Natural killer cell treated with Interleukin-12 subunit alpha and Interleukin-12 subunit beta and Interleukin-15 and Interleukin-18, amount 100 ng/mL, for 72 hours (primary cell): Measurements from ENCODE around the gene FAM229A. TPM values are rescaled to one million over a fixed set of nuclear protein-coding genes. Genes with fewer than 3 reads are reported as not detected.
"Not testable (repeated sequence)": the region's sequence is repeated elsewhere in the genome, so short reads cannot be mapped to it uniquely, and the experiment has no call there.

Experiments used
- ATAC-seq, 2 donors: fragments of 150-1000 bp; cut with Tn5 transposase in 1 of 2; sonication (Bioruptor Pico), chemical (Tn5 transposase) in 1 of 2; 2 replicates each; pipeline ENCODE4 v1.10.0; 2021
- DNase-seq: peaks from one replicate; pipeline ENCODE4 v3.0.0; 2022; ENCODE audit warnings: low spot score
- H3K27ac Mint-ChIP-seq, 2 donors: 1 replicate in 1 of 2; 2 replicates in 1 of 2; pipeline ENCODE4 v1.8.0; 2022; ENCODE audit warnings: mixed read lengths in 2 of 2, mild to moderate bottlenecking in 1 of 2, moderate library complexity in 1 of 2
- H3K27me3 Mint-ChIP-seq, 2 donors: 1 replicate in 1 of 2; 2 replicates in 1 of 2; pipeline ENCODE4 v1.8.0; 2022; ENCODE audit warnings: mixed read lengths in 2 of 2
- H3K36me3 Mint-ChIP-seq: one replicate; pipeline ENCODE4 v1.8.0; 2022; ENCODE audit warnings: mixed read lengths
- H3K4me1 Mint-ChIP-seq, 2 donors: 1 replicate in 1 of 2; 2 replicates in 1 of 2; pipeline ENCODE4 v1.8.0; 2022; ENCODE audit warnings: low read depth in 2 of 2, mixed read lengths in 2 of 2, mild to moderate bottlenecking in 1 of 2
- H3K4me3 Mint-ChIP-seq: one replicate; pipeline ENCODE4 v1.8.0; 2022; ENCODE audit warnings: mixed read lengths
- H3K9me3 Mint-ChIP-seq: 2 replicates; pipeline ENCODE4 v1.8.0; 2022; ENCODE audit warnings: mixed read lengths
- total RNA-seq, 2 donors: library from RNA; stranded (reverse); gene quantifications; one replicate each; pipeline ENCODE4 v1.2.3, GENCODE V29; 2022

The FAM229A gene
- total RNA-seq, 2 donors from 2014 or later = 6.2 to 13.4 TPM

- ATAC-seq (no peak), DNase-seq (no peak)
- H3K4me1 Mint-ChIP-seq = peaks cover 8 to 14% of the 10 kb centered on the region in 2 donors
- H3K4me3 Mint-ChIP-seq = no peak overlapping the region
- H3K9me3 Mint-ChIP-seq = no peaks in the 10 kb centered on the region
- H3K27me3 Mint-ChIP-seq = peaks cover 0 to 4% of the 10 kb centered on the region in 2 donors
- H3K27ac Mint-ChIP-seq = no peak overlapping the region
- peaks cover 9% of the 10 kb centered on the region for H3K36me3 Mint-ChIP-seq
Observed at GRCh38 chr1:32364836-32365235, 2.6 kb upstream of the FAM229A start.

GRCh38 chr1:32363713-32364112 lies 1.4 kb upstream of the FAM229A start:
- peaks cover 0 to 4% of the 10 kb centered on the region in 2 donors for H3K27me3 Mint-ChIP-seq
- peaks cover 4% of the 10 kb centered on the region for H3K36me3 Mint-ChIP-seq
- peaks cover 15 to 20% of the 10 kb centered on the region in 2 donors for H3K4me1 Mint-ChIP-seq
- H3K4me3 Mint-ChIP-seq = no peak overlapping the region
- H3K27ac Mint-ChIP-seq = no peak overlapping the region
- H3K9me3 Mint-ChIP-seq = no peaks in the 10 kb centered on the region
- ATAC-seq (no peak), DNase-seq (no peak)

- Mint-ChIP-seq H3K4me3 (no peak overlapping the region), H3K36me3 (no peaks in the 10 kb centered on the region), H3K9me3 (no peaks in the 10 kb centered on the region), H3K27ac (no peak overlapping the region), H3K4me1 (peaks cover 15 to 20% of the 10 kb centered on the region in 2 donors), H3K27me3 (peaks cover 0 to 4% of the 10 kb centered on the region in 2 donors)
- ATAC-seq = peak; percentile 49 to 69
- DNase-seq = no peak
Observed at GRCh38 chr1:32361674-32362473, 411 bp downstream of the FAM229A start.

GRCh38 chr1:32361308-32361673 lies 994 bp downstream of the FAM229A start:
- Mint-ChIP-seq H3K4me1 (peaks cover 15 to 20% of the 10 kb centered on the region in 2 donors), H3K9me3 (no peaks in the 10 kb centered on the region), H3K27ac (no peak overlapping the region), H3K36me3 (no peaks in the 10 kb centered on the region), H3K27me3 (peaks cover 0 to 4% of the 10 kb centered on the region in 2 donors), H3K4me3 (no peak overlapping the region)
- DNase-seq (no peak), ATAC-seq (peak in 1 of 2 donors; percentile 8)

GRCh38 chr1:32358435-32358834 lies 3.9 kb downstream of the FAM229A start:
- DNase-seq (no peak), ATAC-seq (no peak)
- Mint-ChIP-seq H3K4me1 (peaks cover 15 to 20% of the 10 kb centered on the region in 2 donors), H3K4me3 (no peak overlapping the region), H3K27me3 (peaks cover 0 to 4% of the 10 kb centered on the region in 2 donors), H3K9me3 (no peaks in the 10 kb centered on the region), H3K27ac (no peak overlapping the region), H3K36me3 (no peaks in the 10 kb centered on the region)

- Mint-ChIP-seq H3K27me3 (peaks cover 0 to 4% of the 10 kb centered on the region in 2 donors), H3K9me3 (no peaks in the 10 kb centered on the region), H3K36me3 (no peaks in the 10 kb centered on the region), H3K27ac (no peak overlapping the region), H3K4me3 (no peak overlapping the region), H3K4me1 (peaks cover 15 to 22% of the 10 kb centered on the region in 2 donors)
- DNase-seq = no peak
- ATAC-seq = no peak
Observed at GRCh38 chr1:32357614-32358013, 4.7 kb downstream of the FAM229A start.

- Mint-ChIP-seq H3K36me3 (no peaks in the 10 kb centered on the region), H3K9me3 (no peaks in the 10 kb centered on the region), H3K4me3 (no peak overlapping the region), H3K4me1 (peaks cover 15 to 18% of the 10 kb centered on the region in 2 donors), H3K27ac (no peak overlapping the region), H3K27me3 (peaks cover 0 to 4% of the 10 kb centered on the region in 2 donors)
- no peak for ATAC-seq
- DNase-seq = no peak
Observed at GRCh38 chr1:32356478-32356877, 5.8 kb downstream of the FAM229A start.

- H3K36me3 Mint-ChIP-seq, H3K27ac Mint-ChIP-seq, H3K27me3 Mint-ChIP-seq, H3K9me3 Mint-ChIP-seq, ATAC-seq, DNase-seq, H3K4me3 Mint-ChIP-seq: not testable (repeated sequence)
- H3K4me1 Mint-ChIP-seq = peaks cover 11 to 20% of the 10 kb centered on the region in 2 donors
Observed at GRCh38 chr1:32355778-32356177, 6.5 kb downstream of the FAM229A start.

- Mint-ChIP-seq H3K4me3 (peak overlapping the region; percentile 19), H3K9me3 (no peaks in the 10 kb centered on the region)
Observed at GRCh38 chr1:32353886-32354570, 8.3 kb downstream of the FAM229A start.

GRCh38 chr1:32353431-32353830 lies 8.9 kb downstream of the FAM229A start:
- ATAC-seq (no peak), DNase-seq (no peak)
- H3K4me1 Mint-ChIP-seq = peaks cover 9 to 22% of the 10 kb centered on the region in 2 donors
- H3K4me3 Mint-ChIP-seq = peak overlapping the region; percentile 57
- no peaks in the 10 kb centered on the region for H3K36me3 Mint-ChIP-seq
- no peaks in the 10 kb centered on the region for H3K9me3 Mint-ChIP-seq
- H3K27me3 Mint-ChIP-seq = no peaks in the 10 kb centered on the region
- H3K27ac Mint-ChIP-seq = peak overlapping the region in 1 of 2 donors; percentile 5

More at GRCh38 chr1:32353886-32354570, 8.3 kb downstream of the FAM229A start:
- no peak for ATAC-seq
- Mint-ChIP-seq H3K4me1 (peaks cover 7 to 18% of the 10 kb centered on the region in 2 donors), H3K36me3 (no peaks in the 10 kb centered on the region), H3K27ac (peak overlapping the region in 1 of 2 donors; percentile 5), H3K27me3 (no peaks in the 10 kb centered on the region)
- no peak for DNase-seq

- Mint-ChIP-seq H3K4me1 (peaks cover 9 to 26% of the 10 kb centered on the region in 2 donors), H3K36me3 (no peaks in the 10 kb centered on the region), H3K27me3 (no peaks in the 10 kb centered on the region), H3K9me3 (no peaks in the 10 kb centered on the region), H3K4me3 (peak overlapping the region; percentile 57), H3K27ac (peak overlapping the region in 1 of 2 donors; percentile 5)
- ATAC-seq = no peak
- no peak for DNase-seq
Observed at GRCh38 chr1:32352831-32353383, 9.4 kb downstream of the FAM229A start.

GRCh38 chr1:32352239-32352745 lies 10.0 kb downstream of the FAM229A start:
- DNase-seq (no peak), ATAC-seq (no peak)
- no peaks in the 10 kb centered on the region for H3K27me3 Mint-ChIP-seq
- no peaks in the 10 kb centered on the region for H3K9me3 Mint-ChIP-seq
- H3K36me3 Mint-ChIP-seq = no peaks in the 10 kb centered on the region
- no peak overlapping the region for H3K27ac Mint-ChIP-seq
- peaks cover 9 to 26% of the 10 kb centered on the region in 2 donors for H3K4me1 Mint-ChIP-seq
- peak overlapping the region; percentile 57 for H3K4me3 Mint-ChIP-seq

- peaks cover 0 to under 1% of the 10 kb centered on the region in 2 donors for H3K27me3 Mint-ChIP-seq
- peak overlapping the region; percentile 57 for H3K4me3 Mint-ChIP-seq
- no peak overlapping the region for H3K27ac Mint-ChIP-seq
- H3K4me1 Mint-ChIP-seq = peaks cover 9 to 26% of the 10 kb centered on the region in 2 donors
- no peaks in the 10 kb centered on the region for H3K36me3 Mint-ChIP-seq
- no peaks in the 10 kb centered on the region for H3K9me3 Mint-ChIP-seq
- ATAC-seq (peak; percentile 94 to 95), DNase-seq (peak; percentile 91)
Observed at GRCh38 chr1:32351399-32352238, 10.7 kb downstream of the FAM229A start.
